GM21619 (cell line): Measurements from ENCODE around the gene EPB41L3.

ENCODE experiments used
- ATAC-seq: cut with Tn5 transposase; IDR thresholded peaks from one replicate; pipeline ENCODE4 v1.9.1; 2021; ENCODE audit not compliant: unreplicated experiment

EPB41L3 gene

GRCh38 chr18:5456577-5457461 lies 87.0 kb downstream of the EPB41L3 start:
- no peak for ATAC-seq

GRCh38 chr18:5455674-5456073 lies 88.1 kb downstream of the EPB41L3 start:
- no peak for ATAC-seq

- no peak for ATAC-seq
These were observed 90.8 kb downstream of the EPB41L3 start for GRCh38 chr18:5452943-5453443.

DNA sequence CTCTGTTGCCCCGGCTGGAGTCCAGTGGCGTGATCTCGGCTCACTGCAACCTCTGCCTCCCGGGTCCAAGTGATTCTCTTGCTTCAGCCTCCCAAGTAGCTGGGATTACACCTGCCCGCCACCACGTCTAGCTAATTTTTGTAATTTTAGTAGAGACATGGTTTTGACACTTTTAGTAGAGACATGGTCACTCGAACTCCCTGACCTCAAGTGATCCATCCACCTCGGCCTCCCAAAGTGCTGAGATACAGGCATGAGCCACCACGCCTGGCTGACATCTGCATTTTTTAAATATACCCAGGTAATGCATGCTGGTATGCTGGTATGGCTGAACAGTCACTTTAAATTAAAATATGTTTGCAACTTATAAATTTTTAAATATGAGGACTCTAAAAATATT lies 91.9 kb downstream of the EPB41L3 start:
- ATAC-seq = no peak

DNA sequence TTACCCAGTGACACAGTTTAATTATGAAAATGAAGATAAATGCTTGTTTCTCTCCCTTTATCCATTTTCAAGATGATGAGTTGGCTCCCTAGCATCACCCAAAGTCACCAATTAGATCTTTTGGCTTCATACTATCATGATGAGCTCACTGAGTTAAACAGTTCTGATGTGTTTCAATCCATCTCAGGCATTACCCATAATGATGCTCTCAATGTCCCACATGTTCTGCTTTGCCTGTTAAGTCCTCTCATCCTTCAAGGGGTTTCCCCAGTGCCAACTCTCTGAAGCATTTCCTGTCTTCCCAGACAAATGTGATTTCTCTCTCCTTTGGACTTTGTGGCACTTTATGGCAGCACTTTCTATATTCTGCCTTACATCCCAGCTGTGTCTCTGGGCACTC lies 92.6 kb downstream of the EPB41L3 start:
- no peak for ATAC-seq

GRCh38 chr18:5449858-5450509 lies 93.8 kb downstream of the EPB41L3 start:
- no peak for ATAC-seq

- no peak for ATAC-seq
These were observed 96.4 kb downstream of the EPB41L3 start for GRCh38 chr18:5447442-5447841.

DNA sequence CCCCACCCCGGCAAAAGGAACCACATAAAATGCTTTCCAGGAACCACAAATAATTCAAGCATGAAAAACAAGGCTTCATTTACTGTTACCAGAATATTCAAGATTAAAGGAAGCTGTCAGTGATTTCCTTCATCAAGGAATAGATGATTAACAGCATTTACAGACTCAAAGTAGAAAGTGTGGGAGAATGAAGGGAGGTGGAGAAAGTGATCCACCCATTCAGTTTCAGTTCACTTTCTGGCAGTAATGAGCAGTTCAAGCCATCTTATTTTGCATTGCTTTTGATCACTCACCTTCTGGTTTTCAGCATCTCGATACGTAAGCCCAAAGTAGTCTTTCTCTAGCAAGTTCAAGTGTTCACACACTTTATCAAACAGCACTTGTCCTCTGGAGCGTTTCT lies 99.0 kb downstream of the EPB41L3 start:
- no peak for ATAC-seq

DNA sequence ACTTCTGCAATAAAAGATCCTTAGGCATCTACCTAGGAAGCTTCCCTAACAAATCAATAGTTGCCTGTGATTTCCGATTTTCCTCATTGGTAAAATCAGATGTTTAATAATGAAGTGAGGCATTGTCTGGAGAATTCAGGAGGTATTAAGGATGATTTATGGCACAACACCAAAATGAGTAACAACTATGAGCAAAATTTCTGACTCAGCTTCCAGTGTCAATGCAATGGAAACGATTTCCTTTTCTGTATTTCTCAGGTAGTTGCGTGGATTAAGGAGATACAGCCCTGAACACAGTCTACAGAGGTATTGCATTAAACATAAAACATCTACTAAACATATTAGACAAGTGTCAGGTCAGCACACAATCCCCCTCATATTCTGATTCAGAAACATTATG lies 99.5 kb downstream of the EPB41L3 start:
- no peak for ATAC-seq

DNA sequence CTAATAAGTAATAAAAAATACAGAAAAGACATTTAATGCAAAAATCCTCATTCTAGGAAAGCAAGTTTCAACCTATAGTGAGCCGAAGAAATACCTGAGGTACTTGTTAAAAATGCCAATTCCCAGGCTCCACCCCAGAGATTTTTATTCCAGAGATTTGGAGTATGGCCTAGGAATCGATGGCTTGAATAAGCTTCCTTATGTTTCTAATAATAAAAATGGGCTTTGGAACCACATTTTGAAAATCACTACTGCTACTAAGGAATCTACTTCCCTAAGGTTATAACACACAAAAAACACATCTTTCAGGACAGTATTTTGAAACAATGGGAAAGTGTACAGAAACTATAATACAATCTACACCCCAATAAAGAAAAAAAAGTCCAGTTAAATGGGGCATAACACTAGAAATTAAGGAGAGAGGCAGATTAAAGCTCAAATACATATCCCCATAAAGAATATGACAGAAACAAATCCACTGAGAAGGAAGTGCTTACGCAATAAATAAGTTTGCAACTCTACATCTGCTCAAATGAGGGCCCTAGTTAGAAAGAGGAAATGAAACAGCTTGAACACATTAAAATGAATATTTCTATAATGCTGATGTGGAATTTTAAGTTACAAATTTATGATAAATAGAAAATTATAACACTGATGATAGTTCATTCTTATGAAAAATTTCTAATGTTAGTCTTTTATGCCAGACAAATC lies 103.7 kb downstream of the EPB41L3 start:
- no peak for ATAC-seq

DNA sequence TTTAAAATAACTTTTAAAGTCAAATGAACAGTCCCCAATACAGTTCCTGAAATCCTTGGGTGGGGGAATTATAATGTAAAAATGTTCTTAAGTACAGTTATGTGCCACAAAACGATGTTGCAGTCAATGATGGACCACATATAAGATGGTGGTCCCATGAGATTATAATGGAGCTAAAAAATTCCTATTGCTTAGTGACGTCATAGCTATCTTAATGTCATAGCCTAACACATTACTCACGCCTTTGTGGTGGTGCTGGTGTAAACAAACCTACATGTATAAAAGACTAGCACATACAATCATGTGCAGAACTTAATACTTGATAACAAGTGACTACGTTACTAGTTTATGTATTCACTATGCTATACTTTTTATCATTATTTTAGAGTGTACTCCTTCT lies 109.4 kb downstream of the EPB41L3 start:
- ATAC-seq = no peak

DNA sequence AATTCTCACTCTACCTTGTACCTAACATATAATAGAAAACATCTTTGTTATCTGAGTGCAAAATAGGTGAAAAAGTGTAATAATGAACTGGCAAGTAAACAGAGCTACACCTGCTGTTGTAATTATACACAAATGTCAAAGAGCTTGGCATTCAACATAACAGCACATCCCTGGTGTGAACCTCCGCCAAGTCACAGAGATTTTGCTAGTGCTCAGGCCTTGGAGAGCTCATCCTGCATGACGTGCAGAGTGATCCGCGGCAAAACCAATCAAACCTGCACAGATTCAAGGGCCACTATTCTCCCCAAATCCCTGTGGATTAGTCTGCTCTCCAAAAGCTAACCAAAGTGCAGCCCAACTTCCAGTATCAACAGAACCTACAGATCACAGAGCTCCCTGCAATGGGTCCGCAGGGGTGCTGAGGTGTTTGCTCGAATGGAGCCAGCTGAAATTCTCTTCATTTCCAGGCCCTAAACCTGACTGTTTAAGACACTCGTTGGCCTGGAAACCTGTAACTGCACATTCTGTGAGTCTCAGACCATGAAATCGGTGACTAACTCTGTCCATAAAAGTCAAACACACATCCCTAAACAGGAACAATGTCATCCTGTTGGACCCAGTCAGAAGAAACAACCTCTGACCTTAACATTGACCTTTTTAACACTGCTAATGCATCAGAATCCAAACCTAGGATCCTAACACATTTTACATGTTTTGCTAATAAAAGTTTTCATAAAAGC lies 111.8 kb downstream of the EPB41L3 start:
- no peak for ATAC-seq

DNA sequence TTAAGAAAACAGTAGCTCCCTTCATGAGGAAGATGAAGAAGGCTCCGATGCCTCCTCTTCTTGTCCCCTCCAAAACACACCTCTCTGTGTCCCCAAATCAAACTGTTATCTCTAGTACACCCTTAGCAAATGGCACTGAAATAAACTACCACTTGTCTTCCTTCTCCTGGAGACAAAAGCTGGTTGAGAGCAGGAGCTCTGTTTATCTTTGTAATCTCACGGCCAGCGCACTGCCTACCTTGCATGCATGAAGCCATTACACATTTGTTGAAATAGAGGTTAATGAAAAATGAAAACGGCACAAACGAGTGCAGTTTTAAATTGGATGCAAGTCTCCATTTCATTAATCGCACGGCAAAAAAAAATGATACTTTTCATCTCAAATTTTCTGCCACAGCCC lies 113.7 kb downstream of the EPB41L3 start:
- no peak for ATAC-seq

- no peak for ATAC-seq
These were observed 114.1 kb downstream of the EPB41L3 start for GRCh38 chr18:5429681-5430080.

GRCh38 chr18:5425721-5426120 lies 118.1 kb downstream of the EPB41L3 start:
- ATAC-seq = no peak

DNA sequence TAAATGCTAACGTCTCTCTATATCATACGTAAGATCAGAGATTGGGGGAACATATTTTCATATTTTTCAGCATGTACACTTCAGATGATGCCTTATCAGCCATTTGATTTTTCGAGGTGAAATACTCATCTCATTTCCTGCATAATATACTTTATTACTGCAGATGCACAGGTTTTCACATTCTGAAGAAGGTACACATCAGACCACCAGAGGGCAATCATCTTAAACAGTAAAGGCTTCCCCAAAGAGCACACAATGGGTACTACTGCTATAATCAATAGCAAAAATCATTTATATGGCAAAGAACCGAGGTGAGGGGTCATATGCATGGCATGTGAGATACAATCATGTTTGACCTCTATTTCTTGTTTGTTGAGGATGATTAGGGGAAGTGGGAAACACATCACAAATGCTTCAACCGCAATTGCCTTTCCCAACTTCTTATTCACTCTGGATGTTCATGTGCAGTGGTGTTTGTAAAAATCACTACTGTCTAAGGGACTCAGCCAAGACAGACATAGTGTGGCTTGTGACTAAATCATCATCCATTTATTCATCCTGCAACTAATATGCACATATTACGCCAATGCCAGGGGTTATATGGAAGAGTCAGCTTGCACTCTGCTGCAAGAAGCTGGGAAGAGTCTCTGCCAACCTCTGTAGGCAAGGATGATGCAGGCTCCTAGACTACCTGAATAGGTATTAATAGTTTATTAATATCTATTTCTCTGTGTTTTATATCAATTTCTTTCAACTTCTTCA lies 118.7 kb downstream of the EPB41L3 start:
- no peak for ATAC-seq

GRCh38 chr18:5422626-5423025 lies 121.2 kb downstream of the EPB41L3 start:
- no peak for ATAC-seq

GRCh38 chr18:5421981-5422380 lies 121.8 kb downstream of the EPB41L3 start:
- ATAC-seq = no peak

- ATAC-seq = no peak
These were observed 122.9 kb downstream of the EPB41L3 start for GRCh38 chr18:5420906-5421305.

DNA sequence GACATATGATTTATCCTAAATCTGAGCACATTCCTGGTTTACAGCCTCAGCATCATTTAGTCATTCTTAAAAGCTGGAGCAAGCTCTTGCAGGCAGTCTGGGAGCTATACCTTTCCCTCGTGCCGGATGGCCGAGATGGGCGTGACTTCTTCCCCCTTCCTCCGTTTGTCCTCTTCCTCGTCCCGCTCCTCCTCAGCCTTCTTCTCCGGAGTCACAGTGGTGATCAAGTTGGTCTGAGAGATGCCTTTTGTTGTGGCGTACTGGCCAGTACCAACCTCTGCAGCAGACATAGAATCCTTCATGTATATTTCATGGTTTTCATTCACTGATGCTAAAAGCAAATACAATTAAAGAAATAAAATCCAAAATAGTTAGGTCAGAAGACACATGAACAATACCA lies 124.2 kb downstream of the EPB41L3 start:
- no peak for ATAC-seq
